ENCODE data around the gene TWSG1.
"Not testable (repeated sequence)": the region's sequence is repeated elsewhere in the genome, so short reads cannot be mapped to it uniquely, and the experiment has no call there.

Gene TWSG1

DNA sequence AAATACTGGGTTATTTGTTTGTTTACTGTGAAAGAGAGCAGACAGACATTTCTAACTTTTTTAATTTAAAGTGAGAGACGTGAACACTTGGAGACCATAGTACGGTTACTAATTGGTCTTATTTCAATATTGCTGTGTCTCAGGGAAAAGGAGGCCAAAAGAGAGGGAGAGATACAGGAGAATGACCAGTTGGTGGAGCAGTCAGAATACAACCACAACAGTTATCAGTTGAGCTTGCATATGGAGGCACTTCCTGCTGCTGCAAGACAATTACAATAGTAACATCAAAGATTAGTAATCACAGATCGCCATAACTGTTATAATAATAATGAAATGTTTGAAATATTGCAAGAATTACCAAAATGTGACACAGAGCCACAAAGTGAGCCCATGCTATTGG lies 58.2 kb downstream of the TWSG1 start:
- no peak for DNase-seq (ENCODE audit: low spot score)

DNA sequence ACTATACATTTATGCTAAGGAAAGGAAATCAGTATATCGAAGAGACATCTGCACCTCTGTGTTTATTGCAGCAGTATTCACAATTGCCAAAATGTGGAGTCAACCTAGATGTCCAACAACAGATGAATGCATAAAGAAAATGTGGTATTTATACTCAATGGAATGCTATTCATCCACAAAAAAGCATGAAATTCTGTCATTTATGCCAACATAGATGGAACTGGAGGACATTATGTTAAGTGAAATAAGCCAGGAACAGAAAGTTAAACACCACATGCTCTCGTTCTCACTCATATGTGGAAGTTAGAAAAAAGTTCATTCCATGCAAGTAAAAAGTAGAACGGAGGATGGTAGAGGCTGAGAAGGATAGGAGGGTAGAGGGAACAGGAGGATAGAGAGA lies 59.5 kb downstream of the TWSG1 start:
- DNase-seq (ENCODE audit: low spot score): no peak

DNA sequence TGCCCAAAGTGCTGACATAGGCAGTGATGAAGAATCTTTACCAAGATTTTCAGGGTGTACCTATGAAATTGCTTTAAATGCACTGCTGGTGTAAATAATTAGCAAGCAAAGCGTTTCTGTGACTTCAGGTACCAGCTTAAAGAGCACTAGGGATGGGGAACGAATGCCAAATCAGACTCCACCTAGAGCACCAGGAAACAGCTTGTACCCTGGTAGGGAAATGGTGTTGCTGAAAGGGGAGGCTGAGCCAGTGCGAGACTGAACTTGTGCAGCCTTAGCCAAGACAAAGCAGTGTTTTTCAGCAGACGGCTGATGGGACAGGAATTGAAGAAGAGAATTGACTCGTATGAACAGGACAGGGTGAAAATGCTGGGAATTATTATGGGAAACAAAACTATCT lies 65.6 kb downstream of the TWSG1 start:
- peak; percentile 10 for DNase-seq (ENCODE audit: low spot score)

DNA sequence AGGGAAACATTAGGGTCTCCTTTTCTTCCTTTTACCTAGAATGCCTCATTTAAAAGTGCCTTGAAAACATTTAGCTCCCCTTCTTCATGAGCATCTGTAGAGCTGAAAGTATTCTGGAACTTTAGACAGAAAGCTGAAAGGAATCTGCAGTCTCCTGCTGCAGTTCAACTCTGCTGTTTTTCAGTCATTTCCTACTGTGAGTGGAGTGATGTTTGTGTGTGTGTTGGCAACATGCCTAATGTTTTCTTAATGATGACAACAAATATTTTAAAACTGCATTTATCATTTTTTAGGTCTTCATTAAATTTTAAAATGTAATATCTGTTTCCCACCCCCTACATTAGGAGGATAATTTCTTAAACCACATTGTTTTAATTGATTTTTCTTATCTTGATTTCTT lies 66.6 kb downstream of the TWSG1 start:
- no peak for DNase-seq (ENCODE audit: low spot score)

DNA sequence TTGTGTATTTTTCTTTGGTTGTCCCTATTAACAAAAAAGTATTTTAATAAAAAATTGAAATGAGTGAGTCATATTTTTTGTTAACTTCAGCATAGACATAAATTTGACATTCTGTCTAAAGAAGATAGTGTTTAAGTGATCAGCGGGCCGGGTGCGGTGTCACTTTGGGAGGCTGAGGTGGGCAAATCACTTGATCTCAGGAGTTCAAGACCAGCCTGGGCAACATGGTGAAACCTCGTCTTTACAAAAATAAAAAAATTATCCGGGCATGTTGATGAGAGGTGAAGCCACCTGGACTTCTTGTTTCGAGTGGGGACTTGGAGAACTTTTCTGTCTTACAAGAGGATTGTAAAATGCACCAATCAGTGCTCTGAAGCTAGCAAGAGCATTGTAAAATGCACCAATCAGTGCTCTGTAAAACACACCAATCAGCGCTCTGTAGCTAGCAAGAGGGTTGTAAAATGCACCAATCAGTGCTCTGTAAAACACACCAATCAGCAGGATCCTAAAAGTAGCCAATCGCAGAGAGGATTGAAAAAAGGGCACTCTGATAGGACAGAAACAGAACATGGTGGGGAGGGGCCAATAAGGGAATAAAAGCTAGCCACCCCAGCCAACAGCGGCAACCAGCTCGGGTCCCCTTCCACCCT lies 67.9 kb downstream of the TWSG1 start:
- DNase-seq (ENCODE audit: low spot score): not testable (repeated sequence)

DNA sequence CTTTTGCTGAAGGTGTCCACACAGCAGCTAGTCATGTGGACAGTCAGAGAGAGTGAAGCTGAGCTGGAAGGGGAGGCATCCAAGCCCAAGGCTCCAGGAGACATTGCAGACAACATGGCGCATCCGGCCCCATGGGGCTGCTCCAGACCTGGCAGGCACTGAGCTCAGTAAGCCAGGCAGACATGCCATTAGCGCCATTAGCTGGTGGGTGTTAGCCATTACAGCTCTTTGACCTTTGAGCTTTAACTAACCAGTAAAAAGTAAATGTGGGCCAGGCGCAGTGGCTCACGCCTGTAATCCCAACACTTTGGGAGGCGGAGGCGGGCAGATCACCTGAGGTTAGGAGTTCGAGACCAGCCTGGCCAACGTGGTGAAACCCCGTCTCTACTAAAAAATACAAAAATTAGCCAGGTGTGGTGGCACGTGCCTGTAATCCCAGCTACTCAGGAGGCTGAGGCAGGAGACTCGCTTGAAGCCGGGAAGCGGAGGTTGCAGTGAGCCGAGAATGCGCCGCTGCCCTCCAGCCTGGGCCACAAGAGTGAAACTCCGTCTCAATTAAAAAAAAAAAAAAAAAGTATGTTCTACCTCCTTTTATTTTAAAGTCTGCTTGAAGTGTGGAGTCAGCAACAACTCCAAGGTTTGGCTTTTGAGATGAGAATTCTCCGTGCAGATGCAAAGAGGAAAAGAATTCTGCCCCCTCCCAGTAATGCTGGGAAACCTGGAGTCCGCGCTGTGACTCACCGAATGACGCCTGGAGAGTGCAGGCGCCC lies 69.4 kb downstream of the TWSG1 start:
- no peak for DNase-seq (ENCODE audit: low spot score)

DNA sequence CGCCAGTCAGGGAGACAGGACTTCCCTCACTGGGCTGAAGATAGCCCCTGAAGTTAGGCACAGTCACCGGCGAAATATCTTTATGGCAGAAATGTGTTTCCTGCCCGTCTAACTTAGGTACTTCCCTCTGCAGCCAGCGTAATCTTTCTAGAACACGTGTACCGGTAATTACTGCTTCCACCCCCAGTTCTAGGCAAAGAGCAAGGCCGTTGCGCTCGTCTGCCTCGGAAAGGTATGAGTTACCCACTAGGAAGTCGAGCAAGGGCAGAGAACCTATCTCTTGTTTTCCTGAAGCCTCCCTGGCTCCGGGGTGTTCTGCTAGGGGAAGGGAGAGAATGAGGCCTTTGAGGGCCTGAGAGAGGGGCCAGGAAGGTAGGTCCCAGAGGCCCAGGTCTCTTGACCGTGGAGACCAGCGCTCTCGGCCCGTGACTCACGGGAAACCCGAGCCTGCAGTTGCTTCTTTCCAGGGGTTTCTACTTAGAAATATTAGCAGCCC lies 70.0 kb downstream of the TWSG1 start:
- DNase-seq (ENCODE audit: low spot score): no peak

DNA sequence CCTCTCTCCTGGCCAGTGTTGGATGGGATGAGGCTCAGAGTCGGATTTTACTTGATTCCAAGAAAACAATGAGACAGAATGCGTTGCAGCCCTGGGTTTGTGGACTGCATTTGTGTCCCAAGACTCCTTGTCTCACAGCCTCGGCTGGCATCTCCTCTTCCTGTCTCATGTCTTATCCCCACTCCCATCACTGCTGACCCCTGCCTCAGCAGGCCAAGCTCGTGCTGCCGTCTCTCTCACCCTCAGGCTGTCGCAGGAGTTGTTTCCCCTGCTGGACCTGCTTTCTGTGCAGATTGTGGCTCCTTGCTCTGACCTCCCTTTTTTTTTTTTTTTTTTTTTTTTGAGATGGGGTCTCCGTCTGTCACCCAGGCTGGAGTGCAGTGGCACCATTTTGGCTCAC lies 70.6 kb downstream of the TWSG1 start:
- DNase-seq (ENCODE audit: low spot score): no peak

DNA sequence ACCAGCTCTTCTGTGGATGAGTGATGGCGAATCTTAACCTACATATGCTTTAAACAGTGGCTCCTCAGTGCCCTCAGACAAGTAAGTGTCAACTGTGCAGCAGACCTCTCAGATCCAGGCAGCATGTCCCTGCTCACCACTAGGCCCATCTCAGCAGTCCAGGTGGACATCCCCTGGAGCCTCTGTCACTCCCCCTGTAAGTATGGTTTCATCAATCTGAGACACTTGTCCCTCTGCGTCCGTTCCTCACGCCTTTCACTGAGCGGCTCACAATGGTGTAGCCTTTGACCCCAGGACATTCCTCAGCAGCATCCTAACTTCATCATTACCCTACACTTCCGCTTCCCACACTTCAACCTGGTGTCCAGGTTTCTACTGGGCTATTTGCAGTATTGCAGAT lies 71.4 kb downstream of the TWSG1 start:
- DNase-seq (ENCODE audit: low spot score): no peak

DNA sequence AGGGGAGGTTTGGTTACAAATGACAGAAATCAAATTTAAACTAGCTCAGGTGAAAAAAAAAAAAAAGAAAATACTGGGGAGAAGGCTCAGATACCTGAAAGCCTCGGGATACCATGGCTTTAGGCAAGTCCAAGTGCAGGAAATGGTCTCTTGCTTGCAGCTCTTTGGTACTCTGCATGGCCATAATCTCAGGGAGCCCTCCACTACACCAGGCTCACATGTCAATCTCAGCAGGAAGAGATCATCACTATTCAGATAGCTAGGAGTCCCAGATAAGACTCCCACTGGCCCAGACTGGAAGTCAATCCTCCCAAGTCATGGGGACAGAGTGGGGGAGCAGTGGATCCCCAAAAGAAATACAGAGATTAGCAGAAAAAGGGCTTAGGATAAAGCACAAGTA lies 75.9 kb downstream of the TWSG1 start:
- DNase-seq (ENCODE audit: low spot score): no peak

DNA sequence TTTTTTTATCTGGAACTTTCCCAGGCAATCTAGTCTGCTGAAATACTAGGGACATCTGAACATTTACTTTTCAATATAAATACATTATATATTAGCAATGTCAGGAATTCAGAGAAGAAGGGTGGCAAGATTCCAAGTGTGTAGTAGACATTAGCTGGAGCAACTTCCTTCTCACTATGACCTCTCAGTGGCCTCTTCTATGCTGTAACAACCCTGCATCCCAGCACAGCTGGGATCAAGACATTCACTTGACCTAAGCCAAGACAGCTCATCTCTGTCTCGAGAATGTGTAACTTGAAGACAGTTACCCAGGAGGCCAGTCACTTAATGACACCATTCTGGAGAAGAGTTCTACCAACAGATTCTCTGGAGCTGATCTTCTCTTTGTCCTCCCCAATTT lies 79.0 kb downstream of the TWSG1 start:
- no peak for DNase-seq (ENCODE audit: low spot score)

DNA sequence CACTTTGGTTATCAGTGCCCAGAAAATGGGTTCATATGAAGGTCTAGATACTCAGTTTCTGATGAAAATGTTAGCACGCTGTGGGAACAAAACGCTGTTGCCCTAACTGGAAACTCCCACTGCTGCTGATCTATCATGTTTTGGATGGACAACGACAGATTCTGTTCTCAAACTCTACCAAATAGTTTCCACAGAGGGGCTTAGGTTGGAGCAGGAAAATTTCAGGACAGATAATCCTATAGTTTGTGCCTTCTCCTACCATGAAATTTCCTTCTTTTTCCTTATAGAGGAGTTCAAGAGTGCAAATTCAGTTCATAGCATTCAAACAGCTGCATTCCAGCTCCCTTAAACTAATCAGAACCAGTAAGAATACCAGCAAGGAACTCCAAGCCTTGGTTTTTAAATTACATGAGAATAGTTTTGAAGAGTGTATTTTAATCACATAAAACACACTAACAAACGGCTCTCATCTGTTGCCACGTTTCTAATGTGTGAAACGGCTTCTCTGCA lies 82.0 kb downstream of the TWSG1 start:
- no peak for DNase-seq (ENCODE audit: low spot score)

DNA sequence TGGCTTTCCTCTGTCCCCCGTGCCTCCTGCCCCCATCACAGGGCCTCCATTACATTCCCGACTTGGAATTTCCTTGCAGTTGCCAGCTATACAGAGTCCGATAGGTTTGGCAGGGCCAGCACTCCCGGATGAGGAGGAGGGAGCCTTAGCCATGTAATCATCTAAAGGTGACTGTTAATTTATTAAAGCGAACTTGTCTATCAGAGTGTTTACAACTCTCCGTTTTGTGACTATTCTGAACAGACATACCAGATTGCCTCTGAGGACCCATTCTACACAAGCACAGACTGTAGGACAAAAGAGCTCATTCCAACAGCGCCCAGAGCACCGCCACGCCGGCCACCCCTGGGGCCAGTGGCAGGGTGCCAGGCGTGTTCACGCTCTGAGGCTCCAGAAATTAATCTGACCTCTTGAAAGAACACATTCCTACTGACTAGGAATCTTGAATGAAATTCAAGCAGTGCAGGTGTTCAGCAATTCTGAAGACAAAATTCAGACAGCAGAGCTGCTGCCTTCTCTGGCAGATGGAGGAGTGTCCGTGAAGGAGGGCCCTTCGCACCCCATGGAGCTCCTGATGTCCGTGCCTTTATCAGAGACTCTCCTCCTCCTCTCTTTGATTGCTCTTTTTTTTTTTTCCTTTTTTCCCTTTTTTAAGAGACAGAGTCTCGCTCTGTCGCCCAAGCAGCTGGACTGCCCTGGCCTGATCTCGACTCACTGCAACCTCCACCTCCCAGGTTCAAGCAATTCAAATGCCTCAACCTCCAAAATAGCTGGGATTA lies 82.7 kb downstream of the TWSG1 start:
- no peak for DNase-seq (ENCODE audit: low spot score)

DNA sequence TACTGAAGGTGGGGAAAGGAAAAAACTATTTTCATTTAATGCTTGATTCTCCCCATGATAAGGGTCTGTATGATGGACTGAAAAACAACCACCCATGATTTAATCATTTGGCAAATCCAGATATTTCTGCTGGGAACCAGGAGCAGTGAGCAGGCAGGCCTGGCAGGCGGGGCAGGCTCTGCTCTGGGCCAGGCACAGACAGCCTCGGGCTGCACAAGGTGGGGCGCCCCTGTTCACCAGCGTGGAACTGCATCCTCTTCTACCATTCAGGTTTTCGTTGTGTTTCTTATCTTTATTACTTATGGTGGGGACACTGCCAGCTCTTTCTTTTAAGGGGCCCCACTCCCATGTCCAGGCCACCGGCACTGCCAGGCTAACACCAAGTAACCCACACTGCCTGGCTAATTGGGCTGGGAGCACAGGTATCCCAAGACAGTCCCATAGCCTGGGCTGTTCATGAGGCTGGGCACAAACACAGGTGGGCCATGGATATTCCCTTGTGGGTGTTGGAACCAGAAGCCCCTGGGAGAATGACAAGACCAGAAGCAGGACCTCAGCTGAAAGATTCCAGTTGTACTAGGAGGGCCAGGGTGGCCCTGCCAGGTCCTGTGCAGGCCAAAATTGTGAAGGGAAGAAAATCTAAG lies 83.6 kb downstream of the TWSG1 start:
- DNase-seq (ENCODE audit: low spot score): no peak

DNA sequence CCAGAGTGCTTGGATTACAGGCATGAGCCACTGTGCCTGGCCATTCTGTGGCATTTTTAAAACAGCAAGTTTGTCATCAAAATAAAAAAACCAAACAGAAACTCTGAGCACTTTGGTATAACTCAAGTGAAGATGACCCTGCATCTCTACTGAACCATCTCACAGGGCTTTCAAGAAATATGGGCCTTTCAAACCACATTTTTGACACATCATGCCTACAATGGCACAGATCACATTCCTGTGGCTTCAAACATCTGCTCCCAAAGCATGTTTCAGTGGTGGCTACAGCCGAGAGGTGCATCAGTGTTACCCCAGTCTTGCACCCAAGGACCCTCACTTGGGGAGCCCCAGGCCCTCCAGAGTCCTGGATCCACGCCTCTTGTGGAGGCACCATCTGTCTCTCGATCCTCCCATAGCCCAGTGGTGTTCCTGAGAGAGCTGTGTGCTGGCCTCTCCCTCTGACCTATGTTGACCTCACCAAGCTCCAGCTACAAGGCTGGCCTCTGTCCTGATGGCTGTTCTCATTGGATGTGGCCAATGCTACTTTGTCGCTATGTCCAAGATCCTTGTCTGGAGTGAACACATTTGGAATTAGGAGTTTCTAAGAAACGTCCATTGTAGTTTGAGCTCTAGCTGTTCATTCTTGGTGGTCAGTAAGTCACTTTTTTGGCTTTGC lies 85.5 kb downstream of the TWSG1 start:
- no peak for DNase-seq (ENCODE audit: low spot score)

DNA sequence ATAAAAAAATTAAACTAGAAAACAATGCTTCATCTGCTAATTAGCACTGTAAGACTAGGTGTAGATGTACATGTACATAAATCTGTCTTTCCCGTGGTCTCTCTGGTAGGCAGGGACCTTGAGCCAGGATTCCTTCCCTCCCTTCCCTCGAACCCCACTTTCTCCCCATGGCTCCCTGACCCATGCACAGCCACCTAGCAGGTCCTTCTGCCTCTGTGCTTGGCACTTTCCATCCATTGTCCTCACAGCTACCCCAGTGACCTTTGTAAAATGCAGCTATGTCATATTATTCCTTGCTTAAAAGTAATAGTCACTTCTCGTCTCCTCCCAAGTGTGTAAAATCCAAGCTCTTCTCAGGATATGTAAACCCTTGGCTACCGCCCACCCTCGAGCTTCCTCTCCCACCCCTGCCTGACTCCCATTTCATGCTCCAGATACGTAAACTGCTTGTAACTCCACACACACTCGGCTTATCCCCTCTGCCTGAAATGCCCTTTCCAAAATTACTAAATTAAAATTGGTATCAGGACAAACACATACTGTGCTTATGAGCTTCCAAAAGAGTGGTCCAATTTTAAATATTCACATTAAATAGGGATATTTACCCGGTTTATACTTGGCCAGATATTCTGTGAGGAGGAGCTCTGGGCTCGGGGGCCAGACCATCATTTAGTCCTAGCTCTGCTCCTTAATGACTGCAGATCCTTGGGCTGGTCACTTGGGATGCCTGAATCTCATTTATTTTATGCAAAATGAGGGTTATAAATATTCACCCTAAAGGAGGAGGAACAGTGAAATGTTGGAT lies 86.7 kb downstream of the TWSG1 start:
- no peak for DNase-seq (ENCODE audit: low spot score)

DNA sequence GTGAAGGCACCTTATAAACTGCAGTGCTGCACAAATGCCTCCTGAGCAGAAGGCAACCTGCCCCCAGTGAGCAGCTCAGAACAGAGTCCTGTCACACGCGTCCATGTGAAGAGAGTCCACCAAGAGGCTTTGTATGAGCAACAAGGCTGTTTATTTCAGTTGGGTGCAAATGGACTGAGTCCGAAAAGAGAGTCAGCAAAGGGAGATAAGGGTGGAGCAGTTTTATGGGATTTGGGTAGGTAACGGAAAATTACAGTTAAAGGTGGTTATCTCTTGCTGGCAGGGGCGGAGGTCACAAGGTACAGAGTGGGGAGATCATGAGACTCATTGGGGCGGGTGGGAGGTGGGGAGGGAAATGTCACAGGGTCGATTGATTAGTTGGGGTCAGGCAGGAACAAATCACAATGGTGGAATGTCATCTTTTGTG lies 87.3 kb downstream of the TWSG1 start:
- DNase-seq (ENCODE audit: low spot score): no peak

DNA sequence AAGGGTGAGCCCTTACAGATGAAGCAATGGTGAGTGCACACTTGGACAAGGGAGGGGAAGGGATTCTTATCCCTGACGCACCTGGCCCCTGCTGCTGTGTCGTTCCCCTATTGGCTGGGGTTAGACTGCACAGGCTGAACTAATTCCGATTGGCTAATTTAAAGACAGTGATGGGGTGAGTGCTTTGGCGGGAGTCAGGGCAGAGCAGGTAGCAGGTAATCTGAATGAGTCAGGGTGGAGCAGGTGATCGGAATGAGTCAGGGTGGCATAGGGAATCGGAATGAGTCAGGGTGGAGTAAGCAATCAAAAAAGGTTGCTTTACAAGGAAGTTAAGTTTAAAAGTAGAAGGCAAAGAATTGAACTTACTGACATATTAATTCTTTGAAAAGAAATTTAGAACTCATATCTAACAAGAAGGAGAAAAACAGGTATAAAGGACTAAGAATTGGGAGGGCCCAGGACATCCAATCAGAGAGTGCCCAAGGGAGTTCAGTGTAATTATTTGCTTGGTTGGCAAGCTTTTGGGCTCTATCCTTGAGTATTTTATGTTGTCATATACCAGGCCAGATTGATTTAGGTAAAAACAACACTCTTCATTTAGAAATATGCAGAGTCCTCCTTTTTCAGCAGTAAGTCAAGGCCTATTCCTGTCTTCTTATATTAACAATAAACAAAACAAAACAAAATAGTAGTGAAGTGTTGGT lies 88.4 kb downstream of the TWSG1 start:
- no peak for DNase-seq (ENCODE audit: low spot score)

DNA sequence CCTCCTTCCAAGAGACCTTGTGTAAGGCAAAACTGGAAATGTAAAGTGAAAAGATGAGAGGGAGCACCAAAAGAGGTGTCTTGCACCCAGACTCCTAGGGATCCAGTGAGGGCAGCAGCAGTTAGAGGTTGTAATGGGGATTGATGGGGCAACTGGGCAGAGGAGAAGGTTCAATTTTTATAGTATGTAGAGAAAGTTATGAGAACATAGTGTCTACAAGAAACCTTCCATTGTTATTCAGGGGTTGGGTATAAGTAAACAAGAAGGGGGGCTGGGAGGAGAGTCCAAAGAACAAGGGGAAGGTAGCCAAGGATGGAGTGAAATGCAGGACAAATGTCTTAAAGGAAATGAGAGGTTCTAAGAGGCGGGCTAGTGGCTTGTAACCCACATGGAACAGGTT lies 89.1 kb downstream of the TWSG1 start:
- DNase-seq (ENCODE audit: low spot score): not testable (repeated sequence)

DNA sequence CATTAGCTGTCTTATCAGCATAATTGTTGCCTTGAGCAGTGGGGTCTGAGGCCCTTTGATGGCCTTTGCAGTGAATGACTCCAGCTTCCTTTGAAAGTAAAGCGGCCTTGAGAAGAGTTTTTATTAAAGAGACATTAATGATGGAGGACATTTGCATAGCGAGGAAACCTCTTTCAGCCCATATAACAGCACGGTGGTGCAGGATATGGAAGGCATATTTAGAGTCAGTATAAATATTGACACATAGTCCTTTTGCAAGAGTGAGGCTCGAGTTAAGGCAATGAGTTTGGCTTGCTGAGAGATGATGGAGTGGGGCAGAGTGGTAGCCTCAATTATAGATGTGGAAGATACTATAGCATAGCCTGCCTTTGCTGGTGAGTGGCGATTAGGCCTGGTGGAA lies 89.7 kb downstream of the TWSG1 start:
- not testable (repeated sequence) for DNase-seq (ENCODE audit: low spot score)

All from Ammon's horn (tissue), 1 donor.